ENCODE data around the gene NLGN1. TPM values are rescaled to one million over a fixed set of nuclear protein-coding genes. Genes with fewer than 3 reads are reported as not detected.

The NLGN1 gene
- total and polyA plus RNA-seq, 2 of the 13 experiments (the other 11 are each of a cell fraction or from before 2014, with no cell fraction given), result not detected

DNA sequence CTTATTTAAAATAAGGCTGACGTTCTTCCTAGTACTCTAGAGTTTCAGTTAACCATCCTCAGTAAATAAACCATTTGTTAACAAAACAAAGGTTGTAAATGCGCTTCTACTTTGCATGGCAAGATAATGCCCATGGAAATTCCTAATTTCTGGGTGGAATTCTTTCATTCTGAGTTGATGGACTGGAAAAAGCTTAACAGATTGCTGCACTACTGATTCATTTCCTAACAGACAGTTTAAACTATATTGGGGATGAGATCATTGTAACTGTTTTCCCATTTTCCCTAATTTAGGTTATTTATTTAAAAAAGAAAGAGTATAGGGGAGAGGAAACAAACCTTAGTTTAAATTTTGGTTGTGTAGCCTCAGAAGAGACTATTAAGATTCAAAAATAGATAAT is 342.2 kb downstream of the NLGN1 start:
- Histone ChIP-seq H3K27me3 (ENCODE audit: control insufficient read depth in 1 of 2, insufficient read depth in 2 of 2, low read length in 2 of 2) (no peaks in the 10 kb centered on the region; a peak in 1 of 5 replicates), H3K9ac (ENCODE audit: insufficient read depth, low read depth, low read length) (no peak overlapping the region), H3K79me2 (ENCODE audit: insufficient read depth, low read length) (no peaks in the 10 kb centered on the region), H2AFZ (ENCODE audit: low read length) (no peak overlapping the region), H3K9me3 (ENCODE audit: low read length) (no peaks in the 10 kb centered on the region), H3K4me2 (ENCODE audit: low read depth, low read length) (no peak overlapping the region), H3K36me3 (replicated peaks in 1 of 2; ENCODE audit: control insufficient read depth in 1 of 2, insufficient read depth in 2 of 2, low read length in 2 of 2) (no peaks in the 10 kb centered on the region), H3K4me3 (replicated peaks in 1 of 3; ENCODE audit: insufficient read depth in 1 of 3, low read depth in 2 of 3, low read length in 3 of 3) (no peak overlapping the region), H3K27ac (ENCODE audit: extremely low read length, insufficient read depth, low read length) (no peak overlapping the region), H4K20me1 (ENCODE audit: insufficient read depth, low read length) (no peaks in the 10 kb centered on the region), H3K4me1 (ENCODE audit: insufficient read depth, low read length) (no peaks in the 10 kb centered on the region)
- TF ChIP-seq MAFG (CRISPR knock-in tag; IDR thresholded peaks at IDR 0.05) (no peak), JARID2 (CRISPR knock-in tag; IDR thresholded peaks at IDR 0.05; ENCODE audit: insufficient replicate concordance) (no peak), ZNF234 (CRISPR knock-in tag; conservative IDR thresholded peaks at IDR 0.05) (no peak), ZC3H4 (CRISPR knock-in tag; IDR thresholded peaks at IDR 0.05; ENCODE audit: borderline replicate concordance) (no peak), GFI1 (CRISPR knock-in tag; IDR thresholded peaks at IDR 0.05; ENCODE audit: borderline replicate concordance) (no peak), ZBTB38 (CRISPR knock-in tag; IDR thresholded peaks at IDR 0.05) (no peak), HMGA1 (CRISPR knock-in tag; conservative IDR thresholded peaks at IDR 0.05) (no peak), AGO2 (optimal IDR thresholded peaks at IDR 0.05; ENCODE audit: low read depth, low read length) (no peak), FOXP1 (IDR thresholded peaks at IDR 0.05) (no peak), FOXP1 (CRISPR knock-in tag; IDR thresholded peaks at IDR 0.05) (no peak), AGO1 (IDR thresholded peaks at IDR 0.05; ENCODE audit: low read depth, low read length, poor library complexity, severe bottlenecking) (no peak), SIX1 (CRISPR knock-in tag; IDR thresholded peaks at IDR 0.05; ENCODE audit: borderline replicate concordance) (no peak)
- TF ChIP-seq, protein P1, sequence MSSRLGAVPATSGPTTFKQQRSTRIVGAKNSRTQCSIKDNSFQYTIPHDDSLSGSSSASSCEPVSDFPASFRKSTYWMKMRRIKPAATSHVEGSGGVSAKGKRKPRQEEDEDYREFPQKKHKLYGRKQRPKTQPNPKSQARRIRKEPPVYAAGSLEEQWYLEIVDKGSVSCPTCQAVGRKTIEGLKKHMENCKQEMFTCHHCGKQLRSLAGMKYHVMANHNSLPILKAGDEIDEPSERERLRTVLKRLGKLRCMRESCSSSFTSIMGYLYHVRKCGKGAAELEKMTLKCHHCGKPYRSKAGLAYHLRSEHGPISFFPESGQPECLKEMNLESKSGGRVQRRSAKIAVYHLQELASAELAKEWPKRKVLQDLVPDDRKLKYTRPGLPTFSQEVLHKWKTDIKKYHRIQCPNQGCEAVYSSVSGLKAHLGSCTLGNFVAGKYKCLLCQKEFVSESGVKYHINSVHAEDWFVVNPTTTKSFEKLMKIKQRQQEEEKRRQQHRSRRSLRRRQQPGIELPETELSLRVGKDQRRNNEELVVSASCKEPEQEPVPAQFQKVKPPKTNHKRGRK (CRISPR knock-in tag; IDR thresholded peaks at IDR 0.05), result no peak
- TF ChIP-seq, protein P2, sequence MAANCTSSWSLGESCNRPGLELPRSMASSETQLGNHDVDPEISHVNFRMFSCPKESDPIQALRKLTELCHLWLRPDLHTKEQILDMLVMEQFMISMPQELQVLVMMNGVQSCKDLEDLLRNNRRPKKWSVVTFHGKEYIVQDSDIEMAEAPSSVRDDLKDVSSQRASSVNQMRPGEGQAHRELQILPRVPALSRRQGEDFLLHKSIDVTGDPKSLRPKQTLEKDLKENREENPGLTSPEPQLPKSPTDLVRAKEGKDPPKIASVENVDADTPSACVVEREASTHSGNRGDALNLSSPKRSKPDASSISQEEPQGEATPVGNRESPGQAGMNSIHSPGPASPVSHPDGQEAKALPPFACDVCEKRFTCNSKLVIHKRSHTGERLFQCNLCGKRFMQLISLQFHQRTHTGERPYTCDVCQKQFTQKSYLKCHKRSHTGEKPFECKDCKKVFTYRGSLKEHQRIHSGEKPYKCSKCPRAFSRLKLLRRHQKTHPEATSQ (CRISPR knock-in tag; IDR thresholded peaks at IDR 0.05; ENCODE audit: borderline replicate concordance), result no peak
- TF ChIP-seq, protein P3, sequence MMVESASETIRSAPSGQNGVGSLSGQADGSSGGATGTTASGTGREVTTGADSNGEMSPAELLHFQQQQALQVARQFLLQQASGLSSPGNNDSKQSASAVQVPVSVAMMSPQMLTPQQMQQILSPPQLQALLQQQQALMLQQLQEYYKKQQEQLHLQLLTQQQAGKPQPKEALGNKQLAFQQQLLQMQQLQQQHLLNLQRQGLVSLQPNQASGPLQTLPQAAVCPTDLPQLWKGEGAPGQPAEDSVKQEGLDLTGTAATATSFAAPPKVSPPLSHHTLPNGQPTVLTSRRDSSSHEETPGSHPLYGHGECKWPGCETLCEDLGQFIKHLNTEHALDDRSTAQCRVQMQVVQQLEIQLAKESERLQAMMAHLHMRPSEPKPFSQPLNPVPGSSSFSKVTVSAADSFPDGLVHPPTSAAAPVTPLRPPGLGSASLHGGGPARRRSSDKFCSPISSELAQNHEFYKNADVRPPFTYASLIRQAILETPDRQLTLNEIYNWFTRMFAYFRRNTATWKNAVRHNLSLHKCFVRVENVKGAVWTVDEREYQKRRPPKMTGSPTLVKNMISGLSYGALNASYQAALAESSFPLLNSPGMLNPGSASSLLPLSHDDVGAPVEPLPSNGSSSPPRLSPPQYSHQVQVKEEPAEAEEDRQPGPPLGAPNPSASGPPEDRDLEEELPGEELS (CRISPR knock-in tag; IDR thresholded peaks at IDR 0.05), result no peak
- TF ChIP-seq, protein P4, sequence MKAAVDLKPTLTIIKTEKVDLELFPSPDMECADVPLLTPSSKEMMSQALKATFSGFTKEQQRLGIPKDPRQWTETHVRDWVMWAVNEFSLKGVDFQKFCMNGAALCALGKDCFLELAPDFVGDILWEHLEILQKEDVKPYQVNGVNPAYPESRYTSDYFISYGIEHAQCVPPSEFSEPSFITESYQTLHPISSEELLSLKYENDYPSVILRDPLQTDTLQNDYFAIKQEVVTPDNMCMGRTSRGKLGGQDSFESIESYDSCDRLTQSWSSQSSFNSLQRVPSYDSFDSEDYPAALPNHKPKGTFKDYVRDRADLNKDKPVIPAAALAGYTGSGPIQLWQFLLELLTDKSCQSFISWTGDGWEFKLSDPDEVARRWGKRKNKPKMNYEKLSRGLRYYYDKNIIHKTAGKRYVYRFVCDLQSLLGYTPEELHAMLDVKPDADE (CRISPR knock-in tag; IDR thresholded peaks at IDR 0.05), result no peak
- TF ChIP-seq, protein P5, sequence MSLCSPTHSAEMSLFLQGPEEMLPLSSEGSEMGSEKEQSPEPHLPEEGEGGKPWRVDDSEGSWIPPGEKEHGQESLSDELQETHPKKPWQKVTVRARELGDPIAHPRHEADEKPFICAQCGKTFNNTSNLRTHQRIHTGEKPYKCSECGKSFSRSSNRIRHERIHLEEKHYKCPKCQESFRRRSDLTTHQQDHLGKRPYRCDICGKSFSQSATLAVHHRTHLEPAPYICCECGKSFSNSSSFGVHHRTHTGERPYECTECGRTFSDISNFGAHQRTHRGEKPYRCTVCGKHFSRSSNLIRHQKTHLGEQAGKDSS (CRISPR knock-in tag; IDR thresholded peaks at IDR 0.05; ENCODE audit: borderline replicate concordance, low read depth), result no peak
- TF ChIP-seq, protein P6, sequence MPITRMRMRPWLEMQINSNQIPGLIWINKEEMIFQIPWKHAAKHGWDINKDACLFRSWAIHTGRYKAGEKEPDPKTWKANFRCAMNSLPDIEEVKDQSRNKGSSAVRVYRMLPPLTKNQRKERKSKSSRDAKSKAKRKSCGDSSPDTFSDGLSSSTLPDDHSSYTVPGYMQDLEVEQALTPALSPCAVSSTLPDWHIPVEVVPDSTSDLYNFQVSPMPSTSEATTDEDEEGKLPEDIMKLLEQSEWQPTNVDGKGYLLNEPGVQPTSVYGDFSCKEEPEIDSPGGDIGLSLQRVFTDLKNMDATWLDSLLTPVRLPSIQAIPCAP (CRISPR knock-in tag; IDR thresholded peaks at IDR 0.05; ENCODE audit: low read depth), result no peak
- intact Hi-C loops (cut with micrococcal nuclease; ENCODE audit: unreplicated experiment) (no loop called here), in situ Hi-C loops (cut with HindIII; ENCODE audit: extremely low pct_ligation_motif_present, low pct_unique_long_range_greater_than_20kb) (no loop called here)
- ATAC-seq, result no peak
- no TSS peak for BruUV-seq (replicated peaks)
- 0% methylated on average over 2 of the region's 2 CpGs for whole genome bisulfite sequencing (ENCODE audit: low lambda C conversion rate)
- FAIRE-seq, result no peak
- ChIA-PET CTCF (ENCODE audit: low intra/inter-chr PET ratio, low total read pairs) (no interaction called here), POLR2A (no interaction called here)
- DNase-seq (ENCODE audit: low spot score), result no peak
